HG02973 (cell line): Measurements from ENCODE around the gene ADGRL3.

Experiments used
- ATAC-seq: cut with Tn5 transposase; IDR thresholded peaks from one replicate; pipeline ENCODE4 v1.9.1; 2021; ENCODE audit warnings: moderate library complexity; ENCODE audit not compliant: unreplicated experiment

The ADGRL3 gene

GRCh38 chr4:61531188-61531587 lies 331.1 kb downstream of the ADGRL3 start:
- ATAC-seq, result no peak

- ATAC-seq, result no peak
These were observed 332.3 kb downstream of the ADGRL3 start for GRCh38 chr4:61532336-61533000.

- ATAC-seq, result no peak
These were observed 333.0 kb downstream of the ADGRL3 start for GRCh38 chr4:61533140-61533539.

- no peak for ATAC-seq
These were observed 340.8 kb downstream of the ADGRL3 start for GRCh38 chr4:61540944-61541343.

GRCh38 chr4:61541459-61541858 lies 341.3 kb downstream of the ADGRL3 start:
- no peak for ATAC-seq

- no peak for ATAC-seq
These were observed 343.9 kb downstream of the ADGRL3 start for GRCh38 chr4:61543976-61544375.

GRCh38 chr4:61545902-61546480 lies 345.9 kb downstream of the ADGRL3 start:
- no peak for ATAC-seq

GRCh38 chr4:61549336-61549735 lies 349.2 kb downstream of the ADGRL3 start:
- no peak for ATAC-seq

GRCh38 chr4:61553557-61554125 lies 353.5 kb downstream of the ADGRL3 start:
- no peak for ATAC-seq

GRCh38 chr4:61555789-61556188 lies 355.7 kb downstream of the ADGRL3 start:
- no peak for ATAC-seq

GRCh38 chr4:61556277-61556676 lies 356.2 kb downstream of the ADGRL3 start:
- no peak for ATAC-seq

GRCh38 chr4:61559396-61559795 lies 359.3 kb downstream of the ADGRL3 start:
- no peak for ATAC-seq

GRCh38 chr4:61561028-61561427 lies 360.9 kb downstream of the ADGRL3 start:
- ATAC-seq, result no peak

GRCh38 chr4:61571761-61572559 lies 371.8 kb downstream of the ADGRL3 start:
- ATAC-seq, result no peak

GRCh38 chr4:61575796-61576195 lies 375.7 kb downstream of the ADGRL3 start:
- ATAC-seq, result no peak

- no peak for ATAC-seq
These were observed 379.7 kb downstream of the ADGRL3 start for GRCh38 chr4:61579786-61580185.

GRCh38 chr4:61580721-61581377 lies 380.7 kb downstream of the ADGRL3 start:
- ATAC-seq, result no peak

- ATAC-seq, result no peak
These were observed 383.6 kb downstream of the ADGRL3 start for GRCh38 chr4:61583696-61584095.

GRCh38 chr4:61588621-61589402 lies 388.7 kb downstream of the ADGRL3 start:
- ATAC-seq, result no peak

- ATAC-seq, result no peak
These were observed 390.8 kb downstream of the ADGRL3 start for GRCh38 chr4:61590881-61591280.
